Sigmoid colon (tissue), 7 donors: ENCODE measurements around the gene ANKLE2. TPM values are rescaled to one million over a fixed set of nuclear protein-coding genes. Genes with fewer than 3 reads are reported as not detected.

Source experiments
- DNase-seq: peaks from one replicate; pipeline ENCODE4 v3.0.0-alpha.2; 2019
- H3K27ac ChIP-seq, 4 donors: fragments of 200-600 bp; sonication (generic); one replicate each; pipeline ENCODE4 v1.5.1; 2016 to 2019; ENCODE audit warnings: mild to moderate bottlenecking in 1 of 4
- H3K27me3 ChIP-seq, 3 donors: fragments of 200-600 bp; sonication (generic); one replicate each; pipeline ENCODE4 v1.5.1; 2019; ENCODE audit warnings: mild to moderate bottlenecking in 1 of 3
- H3K36me3 ChIP-seq, 4 donors: fragments of 200-600 bp; sonication (generic); one replicate each; pipeline ENCODE4 v1.5.1; 2016 to 2019
- H3K4me1 ChIP-seq, 4 donors: fragments of 200-600 bp; sonication (generic); one replicate each; pipeline ENCODE4 v1.5.1; 2017 to 2019
- H3K4me3 ChIP-seq, 4 donors: fragments of 200-600 bp; sonication (generic); one replicate each; pipeline ENCODE4 v1.5.1; 2017 to 2019; ENCODE audit warnings: mild to moderate bottlenecking in 2 of 4, moderate library complexity in 1 of 4
- H3K9me3 ChIP-seq, 4 donors: fragments of 200-600 bp in 3 of 4; sonication (generic) in 3 of 4; one replicate each; pipeline versions ENCODE4 v1.5.1 to v1.6.1; 2013 to 2019
- CTCF ChIP-seq, 4 experiments: fragments of 450-650 bp in 3 of 4; fragments of 200-600 bp in 1 of 4; IDR thresholded peaks; one replicate each; pipeline ENCODE4 v1.5.1; 2016 to 2019; ENCODE audit warnings: antibody characterized with exemption in 4 of 4, mild to moderate bottlenecking in 3 of 4, moderate library complexity in 2 of 4
- EP300 ChIP-seq, 4 donors: sonication (generic); formaldehyde crosslinking; IDR thresholded peaks; one replicate each; pipeline ENCODE4 v1.6.1; 2017; ENCODE audit warnings: antibody characterized with exemption in 4 of 4
- POLR2A ChIP-seq, 2 donors: fragments of 450-650 bp; IDR thresholded peaks; one replicate each; pipeline ENCODE4 v1.6.1; 2016; ENCODE audit warnings: antibody characterized with exemption in 2 of 2, mild to moderate bottlenecking in 2 of 2, moderate library complexity in 2 of 2
- POLR2AphosphoS5 ChIP-seq, 4 donors: sonication (generic); formaldehyde crosslinking; IDR thresholded peaks; one replicate each; pipeline ENCODE4 v1.6.1; 2017; ENCODE audit warnings: antibody characterized with exemption in 4 of 4
- whole genome bisulfite sequencing, 2 donors: extraction: QIAGEN DNeasy Blood & Tissue Kit; methylation state at CpG; one replicate each; pipeline ENCODE4 v1.1.7; 2013; 5-methylcytosine and 5-hydroxymethylcytosine counted together
- intact Hi-C: fragments of 100-400 bp; cut with DNase I; formaldehyde crosslinking; loops from one replicate; pipeline ENCODE4 v1.15.1; 2023
- polyA plus RNA-seq, 3 donors: library from polyadenylated mRNA; stranded (reverse); fragments of 200-250 nt; gene quantifications; one replicate each; pipeline ENCODE4 v1.2.3, GENCODE V29; 2013
- total RNA-seq, 4 donors: library from RNA; depleted of rRNA; stranded (reverse); fragments of >200 nt; gene quantifications; one replicate each; pipeline ENCODE4 v1.1.0, GENCODE V29; 2016
- donor health status: healthy with polysubstance abuse.
- donor health status: Bipolar disorder and iron deficiency.
- donor health status: healthy.

ANKLE2 gene
- total and polyA plus RNA-seq, 7 donors, result 7.2 to 58.4 (median 35.9) TPM

- Histone ChIP-seq H3K36me3 (peaks cover 40 to 99% (median 81%) of the 10 kb centered on the region in 4 donors), H3K27ac (no peak overlapping the region), H3K9me3 (no peaks in the 10 kb centered on the region), H3K27me3 (no peaks in the 10 kb centered on the region), H3K4me3 (no peak overlapping the region), H3K4me1 (no peaks in the 10 kb centered on the region)
- DNase-seq, result no peak
- 92 to 95% methylated on average over 11 of the region's 11 CpGs for WGBS, 2 donors
- intact Hi-C loops, result no loop called here
- TF ChIP-seq POLR2A (IDR thresholded peaks at IDR 0.05) (no peak), CTCF (IDR thresholded peaks at IDR 0.05) (no peak)
Observed at GRCh38 chr12:132740652-132741051, 21.0 kb downstream of the ANKLE2 start.

- H3K4me1 ChIP-seq, result no peaks in the 10 kb centered on the region
- intact Hi-C loops, result no loop called here
- DNase-seq, result no peak
- no peaks in the 10 kb centered on the region for H3K9me3 ChIP-seq
- no peak overlapping the region for H3K27ac ChIP-seq
- H3K4me3 ChIP-seq, result no peak overlapping the region
- TF ChIP-seq CTCF (IDR thresholded peaks at IDR 0.05), result no peak
- no peak for TF ChIP-seq POLR2AphosphoS5 (IDR thresholded peaks at IDR 0.05)
- TF ChIP-seq EP300 (IDR thresholded peaks at IDR 0.05), result no peak
- no peak for TF ChIP-seq POLR2A (IDR thresholded peaks at IDR 0.05)
- 94% methylated on average over 6 of the region's 6 CpGs for WGBS, 2 donors
- no peaks in the 10 kb centered on the region for H3K27me3 ChIP-seq
- H3K36me3 ChIP-seq, result peaks cover 42 to 99% (median 80%) of the 10 kb centered on the region in 4 donors
Observed at GRCh38 chr12:132740313-132740646, 21.4 kb downstream of the ANKLE2 start.

GRCh38 chr12:132739600-132740312 is 21.9 kb downstream of the ANKLE2 start:
- H3K4me1 ChIP-seq, result no peaks in the 10 kb centered on the region
- no peak overlapping the region for H3K4me3 ChIP-seq
- no peak overlapping the region for H3K27ac ChIP-seq
- H3K36me3 ChIP-seq, result peaks cover 42 to 99% (median 80%) of the 10 kb centered on the region in 4 donors
- intact Hi-C loops, result no loop called here
- no peaks in the 10 kb centered on the region for H3K27me3 ChIP-seq
- no peak for TF ChIP-seq POLR2AphosphoS5 (IDR thresholded peaks at IDR 0.05)
- no peak for TF ChIP-seq POLR2A (IDR thresholded peaks at IDR 0.05)
- H3K9me3 ChIP-seq, result no peaks in the 10 kb centered on the region
- 91 to 94% methylated on average over 19 of the region's 19 CpGs for whole genome bisulfite sequencing, 2 donors
- DNase-seq, result no peak

- no peaks in the 10 kb centered on the region for H3K9me3 ChIP-seq
- H3K36me3 ChIP-seq, result peaks cover 45 to 100% (median 88%) of the 10 kb centered on the region in 4 donors
- H3K4me3 ChIP-seq, result no peak overlapping the region
- WGBS, 2 donors, result 97 to 98% methylated on average over 15 of the region's 15 CpGs
- H3K4me1 ChIP-seq, result no peaks in the 10 kb centered on the region
- intact Hi-C loops, result no loop called here
- no peak for TF ChIP-seq POLR2AphosphoS5 (IDR thresholded peaks at IDR 0.05)
- no peak for TF ChIP-seq CTCF (IDR thresholded peaks at IDR 0.05)
- no peak for TF ChIP-seq EP300 (IDR thresholded peaks at IDR 0.05)
- TF ChIP-seq POLR2A (IDR thresholded peaks at IDR 0.05), result no peak
- H3K27ac ChIP-seq, result no peak overlapping the region
- no peaks in the 10 kb centered on the region for H3K27me3 ChIP-seq
- no peak for DNase-seq
Observed at GRCh38 chr12:132736913-132737312, 24.7 kb downstream of the ANKLE2 start.

- WGBS, 2 donors, result 94 to 96% methylated on average over 12 of the region's 12 CpGs
- peaks cover 50 to 100% (median 89%) of the 10 kb centered on the region in 4 donors for H3K36me3 ChIP-seq
- H3K27me3 ChIP-seq, result no peaks in the 10 kb centered on the region
- no peak overlapping the region for H3K4me3 ChIP-seq
- intact Hi-C loops, result no loop called here
- no peak overlapping the region for H3K27ac ChIP-seq
- TF ChIP-seq EP300 (IDR thresholded peaks at IDR 0.05) (no peak), POLR2A (IDR thresholded peaks at IDR 0.05) (no peak), POLR2AphosphoS5 (IDR thresholded peaks at IDR 0.05) (no peak), CTCF (IDR thresholded peaks at IDR 0.05) (no peak)
- H3K9me3 ChIP-seq, result no peaks in the 10 kb centered on the region
- DNase-seq, result no peak
- no peaks in the 10 kb centered on the region for H3K4me1 ChIP-seq
Observed at GRCh38 chr12:132736378-132736777, 25.3 kb downstream of the ANKLE2 start.
